T-helper 1 cell (primary cell): Measurements from ENCODE around the gene TMEM223.
"Not testable (repeated sequence)": the region's sequence is repeated elsewhere in the genome, so short reads cannot be mapped to it uniquely, and the experiment has no call there.

ENCODE experiments used
- DNase-seq, 5 donors: peaks; one replicate each; pipeline ENCODE4 v3.0.0-alpha.2; 2012 to 2020

TMEM223 gene

DNA sequence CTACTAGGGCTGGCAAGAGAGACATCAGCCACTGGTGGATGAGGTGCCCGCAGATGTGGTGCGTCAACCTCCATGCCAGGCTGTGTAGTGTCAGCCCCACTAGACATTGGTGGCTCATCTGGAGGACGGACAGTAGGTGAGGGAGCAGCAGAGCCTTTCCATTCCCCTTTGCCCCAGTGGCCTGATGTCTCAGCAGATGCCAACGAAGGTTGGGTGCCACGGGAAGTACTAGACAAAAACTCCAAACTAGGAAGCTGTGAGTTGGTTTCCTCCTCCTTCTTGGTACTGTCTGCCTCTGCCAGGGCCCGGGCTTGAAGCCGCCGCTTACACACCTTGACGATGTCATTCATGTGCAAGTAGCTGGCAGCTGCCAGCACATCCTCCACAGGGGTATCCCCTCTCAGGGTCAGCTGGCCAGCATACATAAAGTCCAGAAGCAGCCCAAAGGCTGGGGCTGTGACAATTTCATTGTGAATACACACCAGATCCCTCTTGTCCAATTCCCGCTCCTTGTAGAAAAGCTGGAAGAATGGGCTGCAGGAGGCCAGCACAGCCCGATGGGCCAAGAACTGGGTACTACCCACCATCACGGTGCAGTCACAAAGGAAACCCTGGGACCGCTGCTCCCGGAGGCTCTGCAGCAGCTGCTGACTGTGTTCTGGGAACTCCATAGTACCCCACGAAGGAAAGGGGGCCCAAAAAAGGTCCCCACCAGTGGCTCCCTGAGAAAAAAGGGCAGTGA is 38.6 kb downstream of the TMEM223 start:
- no peak for DNase-seq

DNA sequence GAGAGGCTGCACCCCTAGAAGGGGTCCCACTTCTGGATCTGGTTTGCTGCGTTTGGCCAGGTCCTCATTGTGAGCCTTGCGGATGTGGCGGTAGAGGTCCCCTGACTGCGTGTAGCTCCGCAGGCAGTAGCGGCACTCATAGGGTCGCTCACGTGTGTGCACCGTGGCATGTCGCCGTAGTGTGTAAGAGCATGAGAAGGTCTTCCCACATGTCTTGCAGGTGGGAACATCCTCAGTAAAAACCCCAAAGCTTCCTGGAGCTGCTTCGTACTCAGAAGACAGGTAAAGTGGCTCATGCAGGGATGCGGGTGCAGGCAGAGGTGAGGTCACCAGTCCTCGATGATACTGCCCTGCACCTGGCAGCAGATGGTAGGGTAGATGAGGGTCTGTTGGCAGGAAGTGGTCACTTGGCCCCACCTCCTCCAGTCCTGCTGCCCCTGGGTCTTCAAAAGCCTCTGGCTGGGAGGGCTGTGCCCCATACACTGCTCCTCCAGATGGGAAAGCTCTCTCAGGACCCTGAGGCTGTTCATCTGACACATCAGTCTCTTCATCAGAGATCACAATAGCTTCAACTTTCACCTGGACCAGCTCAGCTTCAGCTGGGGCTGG is 39.5 kb downstream of the TMEM223 start:
- DNase-seq, result no peak

- not testable (repeated sequence) for DNase-seq
Observed at GRCh38 chr11:62749931-62750330, 41.9 kb downstream of the TMEM223 start.

DNA sequence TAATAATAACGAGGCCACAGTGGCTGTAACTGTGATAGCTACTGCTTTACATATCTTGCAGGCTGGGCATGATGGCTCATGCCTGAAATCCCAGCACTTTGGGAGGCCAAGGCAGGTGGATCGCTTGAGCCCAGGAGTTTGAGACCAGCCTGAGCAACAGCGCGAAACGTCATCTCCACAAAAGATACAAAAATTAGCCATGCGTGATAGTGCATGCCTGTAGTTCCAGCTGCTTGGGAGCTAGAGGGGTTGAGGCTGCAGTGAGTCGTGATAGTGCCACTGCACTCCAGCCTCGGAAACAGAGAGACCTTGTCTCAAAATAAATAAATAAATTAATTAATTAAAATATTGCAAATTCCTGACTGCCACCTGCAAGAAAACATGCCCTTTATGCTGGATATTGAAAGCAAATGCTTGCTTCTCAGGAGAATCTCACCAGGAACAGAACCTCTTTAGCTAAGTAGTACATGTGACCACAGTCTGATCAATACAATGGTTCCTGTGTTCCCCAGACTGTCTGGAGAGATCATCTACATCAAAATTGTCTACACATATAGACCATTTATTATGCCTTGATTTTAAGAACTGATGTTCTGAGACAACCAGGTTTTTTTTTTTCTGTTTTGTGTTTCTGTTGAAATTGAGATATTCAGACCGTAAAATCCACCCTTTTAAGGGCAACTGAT is 44.2 kb downstream of the TMEM223 start:
- DNase-seq, result no peak
